H9 (cell line): ENCODE results near the gene SDE2. TPM values are rescaled to one million over a fixed set of nuclear protein-coding genes. Genes with fewer than 3 reads are reported as not detected.

Source experiments
- DNase-seq: peaks from one replicate; pipeline ENCODE4 v3.0.0-alpha.2; 2017
- H2AFZ ChIP-seq: one replicate; pipeline ENCODE4 v1.6.1; 2013; ENCODE audit warnings: mild to moderate bottlenecking, low read length, control low read depth, moderate library complexity
- H2AK5ac ChIP-seq: 2 replicates; pipeline ENCODE4 v1.6.1; 2013; ENCODE audit warnings: low read length, control low read depth, mixed read lengths; ENCODE audit not compliant: insufficient read length
- H2BK120ac ChIP-seq: one replicate; pipeline ENCODE4 v1.6.1; 2013; ENCODE audit warnings: low read depth, mild to moderate bottlenecking, low read length, control low read depth, inconsistent platforms; ENCODE audit not compliant: poor library complexity, severe bottlenecking
- H2BK12ac ChIP-seq: 2 replicates; pipeline ENCODE4 v1.6.1; 2013; ENCODE audit warnings: low read length, control low read depth, mixed read lengths, low read depth; ENCODE audit not compliant: insufficient read length
- H2BK15ac ChIP-seq: 2 replicates; pipeline ENCODE4 v1.6.1; 2013; ENCODE audit warnings: low read depth, low read length, control low read depth
- H2BK20ac ChIP-seq: one replicate; pipeline ENCODE4 v1.6.1; 2013; ENCODE audit warnings: low read depth, mild to moderate bottlenecking, low read length, control low read depth, inconsistent platforms; ENCODE audit not compliant: poor library complexity, severe bottlenecking
- H2BK5ac ChIP-seq: 2 replicates; pipeline ENCODE4 v1.6.1; 2013; ENCODE audit warnings: low read length, control low read depth, mixed read lengths; ENCODE audit not compliant: insufficient read length
- H3K14ac ChIP-seq: 2 replicates; pipeline ENCODE4 v1.6.1; 2013; ENCODE audit warnings: low read length, control low read depth; ENCODE audit not compliant: insufficient read depth
- H3K18ac ChIP-seq: 2 replicates; pipeline ENCODE4 v1.6.1; 2013; ENCODE audit warnings: low read depth, mild to moderate bottlenecking, mixed read lengths, low read length, control low read depth; ENCODE audit not compliant: insufficient read length
- H3K23ac ChIP-seq: 2 replicates; pipeline ENCODE4 v1.6.1; 2013; ENCODE audit warnings: low read length, control low read depth, mixed read lengths, low read depth; ENCODE audit not compliant: insufficient read length
- H3K23me2 ChIP-seq: 2 replicates; pipeline ENCODE4 v1.6.1; 2013; ENCODE audit warnings: low read depth, mild to moderate bottlenecking, mixed read lengths, low read length, control low read depth; ENCODE audit not compliant: insufficient read length, poor library complexity, severe bottlenecking
- H3K27ac ChIP-seq: 2 replicates; pipeline ENCODE4 v1.5.1; 2013; ENCODE audit warnings: low read length, control low read depth, mixed read lengths, low read depth; ENCODE audit not compliant: insufficient read length
- H3K27me3 ChIP-seq: 2 replicates; pipeline ENCODE4 v1.6.1; 2013; ENCODE audit warnings: low read length, control low read depth, inconsistent platforms; ENCODE audit not compliant: insufficient read depth
- H3K4ac ChIP-seq: 2 replicates; pipeline ENCODE4 v1.6.1; 2013; ENCODE audit warnings: low read depth, mild to moderate bottlenecking, control low read depth, inconsistent platforms, low read length, moderate library complexity
- H3K4me1 ChIP-seq: 2 replicates; pipeline ENCODE4 v1.6.1; 2013; ENCODE audit warnings: low read length, control low read depth, inconsistent platforms; ENCODE audit not compliant: insufficient read depth
- H3K4me2 ChIP-seq: 2 replicates; pipeline ENCODE4 v1.6.1; 2013; ENCODE audit warnings: low read length, control low read depth, mixed read lengths; ENCODE audit not compliant: insufficient read length, insufficient read depth
- H3K56ac ChIP-seq: 2 replicates; pipeline ENCODE4 v1.6.1; 2013; ENCODE audit warnings: low read depth, mild to moderate bottlenecking, mixed read lengths, low read length, control low read depth; ENCODE audit not compliant: insufficient read length
- H3K79me1 ChIP-seq: 2 replicates; pipeline ENCODE4 v1.6.1; 2013; ENCODE audit warnings: low read depth, mild to moderate bottlenecking, moderate library complexity, low read length, control low read depth, inconsistent platforms; ENCODE audit not compliant: insufficient read depth, poor library complexity, severe bottlenecking
- H3K79me2 ChIP-seq: 2 replicates; pipeline ENCODE4 v1.6.1; 2013; ENCODE audit warnings: low read length, control low read depth, inconsistent platforms; ENCODE audit not compliant: insufficient read depth
- H3K9ac ChIP-seq: 2 replicates; pipeline ENCODE4 v1.6.1; 2013; ENCODE audit warnings: low read length, control low read depth, mixed read lengths; ENCODE audit not compliant: insufficient read length; ENCODE audit errors: extremely low read depth
- H3K9me3 ChIP-seq: one replicate; pipeline ENCODE4 v1.6.1; 2013; ENCODE audit warnings: low read depth, low read length, inconsistent platforms; ENCODE audit not compliant: control insufficient read depth
- H3T11ph ChIP-seq: one replicate; pipeline ENCODE4 v1.6.1; 2013; ENCODE audit warnings: mild to moderate bottlenecking, low read length, control low read depth, inconsistent platforms
- H4K20me1 ChIP-seq: one replicate; pipeline ENCODE4 v1.6.1; 2013; ENCODE audit not compliant: control insufficient read depth, insufficient read length, insufficient read depth
- H4K5ac ChIP-seq: 2 replicates; pipeline ENCODE4 v1.6.1; 2013; ENCODE audit warnings: low read depth, mild to moderate bottlenecking, mixed read lengths, low read length, control low read depth; ENCODE audit not compliant: insufficient read length
- H4K8ac ChIP-seq: replicated peaks from 2 replicates; pipeline ENCODE4 v1.6.1; 2013; ENCODE audit warnings: low read length, control low read depth, mixed read lengths, low read depth; ENCODE audit not compliant: insufficient read length
- H4K91ac ChIP-seq: 2 replicates; pipeline ENCODE4 v1.6.1; 2013; ENCODE audit warnings: low read depth, mild to moderate bottlenecking, moderate library complexity, mixed read lengths, low read length, control low read depth; ENCODE audit not compliant: insufficient read length
- H3K27ac Mint-ChIP-seq, 3 experiments: 2 replicates in 2 of 3; 3 replicates in 1 of 3; pipeline ENCODE4 v1.8.0; 2020 to 2021; ENCODE audit warnings: mixed read lengths in 3 of 3, mild to moderate bottlenecking in 1 of 3, moderate library complexity in 1 of 3
- H3K27me3 Mint-ChIP-seq: 2 replicates; pipeline ENCODE4 v1.8.0; 2021; ENCODE audit warnings: low read depth, mild to moderate bottlenecking, moderate library complexity, mixed read lengths
- H3K36me3 Mint-ChIP-seq, 3 experiments: 2 replicates in 2 of 3; 3 replicates in 1 of 3; pipeline ENCODE4 v1.8.0; 2020 to 2021; ENCODE audit warnings: low read depth in 3 of 3, mixed read lengths in 3 of 3; ENCODE audit not compliant: insufficient read depth in 1 of 3
- H3K4me1 Mint-ChIP-seq, 2 experiments: 2 replicates each; pipeline ENCODE4 v1.8.0; 2020; ENCODE audit warnings: mixed read lengths in 2 of 2
- H3K4me3 Mint-ChIP-seq, 2 experiments: 2 replicates in 1 of 2; 3 replicates in 1 of 2; pipeline ENCODE4 v1.8.0; 2020 to 2021; ENCODE audit warnings: mild to moderate bottlenecking in 2 of 2, mixed read lengths in 2 of 2, moderate library complexity in 1 of 2
- H3K9me3 Mint-ChIP-seq, 2 experiments: 2 replicates in 1 of 2; 3 replicates in 1 of 2; pipeline ENCODE4 v1.8.0; 2020; ENCODE audit warnings: mild to moderate bottlenecking in 2 of 2, mixed read lengths in 2 of 2, moderate library complexity in 1 of 2
- CTCF ChIP-seq: fragments of 200-600 bp; sonication (generic); conservative IDR thresholded peaks from 3 replicates; pipeline ENCODE4 v1.8.0; 2021; ENCODE audit warnings: antibody characterized with exemption, mild to moderate bottlenecking
- WGBS: extraction: QIAGEN DNeasy Blood & Tissue Kit; methylation state at CpG from one replicate; pipeline ENCODE4 v1.1.7; 2013; ENCODE audit warnings: missing lambda C conversion rate, low lambda C conversion rate, mixed read lengths; ENCODE audit not compliant: insufficient read length; ENCODE audit errors: extremely low coverage; 5-methylcytosine and 5-hydroxymethylcytosine counted together
- total RNA-seq: library from RNA; stranded (reverse); gene quantifications from 2 replicates; pipeline ENCODE4 v1.2.1, GENCODE V29; 2021

The SDE2 gene
- total RNA-seq, 1 experiment from 2014 or later = 20.5 TPM

- Histone ChIP-seq H2BK20ac (no peak overlapping the region), H2BK5ac (no peak overlapping the region), H3K9me3 (no peaks in the 10 kb centered on the region), H3K18ac (no peak overlapping the region), H3K4me1 (peaks cover 28% of the 10 kb centered on the region; the same call in 1 of the 2 replicates), H3K56ac (no peak overlapping the region), H4K8ac (no peak overlapping the region), H3K23ac (no peak overlapping the region), H3K79me2 (no peaks in the 10 kb centered on the region), H3T11ph (no peak overlapping the region), H2BK15ac (no peak overlapping the region), H3K23me2 (no peaks in the 10 kb centered on the region), H3K9ac (no peak overlapping the region), H2BK12ac (no peak overlapping the region), H3K27me3 (no peaks in the 10 kb centered on the region; the same call in 1 of the 2 replicates), H2AK5ac (no peak overlapping the region), H2AFZ (no peak overlapping the region), H3K14ac (no peak overlapping the region), H3K27ac (peak overlapping the region; percentile 19), H4K5ac (no peak overlapping the region), H3K4me2 (peak overlapping the region; percentile 8), H2BK120ac (no peak overlapping the region), H4K20me1 (no peaks in the 10 kb centered on the region), H4K91ac (no peak overlapping the region), H3K79me1 (no peaks in the 10 kb centered on the region), H3K4ac (no peak overlapping the region)
- Mint-ChIP-seq H3K4me3 (peak overlapping the region; percentile 9 to 63; a peak in 3 of 5 replicates), H3K4me1 (peaks cover 59 to 68% of the 10 kb centered on the region in 2 experiments), H3K27ac (peak overlapping the region; percentile 55 to 97 (median 96)), H3K27me3 (peaks cover 10% of the 10 kb centered on the region), H3K9me3 (no peaks in the 10 kb centered on the region; a peak in 2 of 5 replicates), H3K36me3 (no peaks in the 10 kb centered on the region)
- no peak for TF ChIP-seq CTCF
- no CpG with 5 or more reads among the region's 4 CpGs for WGBS
- DNase-seq = peak; percentile 90
Observed at GRCh38 chr1:225945564-225945963, 53.6 kb downstream of the SDE2 start.
